Lung (tissue), 12 donors: Measurements from ENCODE around the gene CDK5RAP2. TPM values are rescaled to one million over a fixed set of nuclear protein-coding genes. Genes with fewer than 3 reads are reported as not detected.

Experiments
- ATAC-seq: fragments of 200-7000 bp; cut with Tn5 transposase; one replicate; pipeline ENCODE4 v1.9.1; 2020; ENCODE audit warnings: moderate number of reproducible peaks; ENCODE audit not compliant: insufficient read depth, low FRiP score
- DNase-seq, 3 donors: peaks; one replicate each; pipeline ENCODE4 v3.0.0-alpha.2; 2013 to 2017
- H3K27ac ChIP-seq, 2 donors: one replicate each; pipeline ENCODE4 v1.5.1; 2013; ENCODE audit warnings: mild to moderate bottlenecking in 2 of 2, moderate library complexity in 2 of 2, control low read depth in 1 of 2, inconsistent platforms in 1 of 2, low read depth in 1 of 2, low read length in 1 of 2
- H3K27me3 ChIP-seq, 3 donors: one replicate each; pipeline ENCODE4 v1.5.1; 2013; ENCODE audit warnings: low read length in 2 of 3; ENCODE audit not compliant: control insufficient read depth in 3 of 3, insufficient read depth in 3 of 3
- H3K36me3 ChIP-seq, 4 donors: one replicate each; pipeline ENCODE4 v1.5.1; 2013; ENCODE audit warnings: low read length in 4 of 4, mild to moderate bottlenecking in 1 of 4, moderate library complexity in 1 of 4; ENCODE audit not compliant: control insufficient read depth in 4 of 4, insufficient read depth in 4 of 4
- H3K4me1 ChIP-seq, 5 donors: one replicate each; pipeline ENCODE4 v1.5.1; 2013; ENCODE audit warnings: low read length in 5 of 5, mild to moderate bottlenecking in 2 of 5, moderate library complexity in 1 of 5; ENCODE audit not compliant: control insufficient read depth in 5 of 5, insufficient read depth in 5 of 5
- H3K4me3 ChIP-seq: one replicate; pipeline ENCODE4 v1.5.1; 2013; ENCODE audit warnings: mild to moderate bottlenecking, control low read depth, moderate library complexity
- H3K9ac ChIP-seq, 2 donors: one replicate each; pipeline ENCODE4 v1.5.1; 2013; ENCODE audit warnings: low read length in 2 of 2, control low read depth in 1 of 2; ENCODE audit not compliant: insufficient read depth in 1 of 2
- H3K9me3 ChIP-seq, 4 donors: one replicate each; pipeline ENCODE4 v1.5.1; 2013; ENCODE audit warnings: low read length in 3 of 4, mild to moderate bottlenecking in 1 of 4, moderate library complexity in 1 of 4; ENCODE audit not compliant: control insufficient read depth in 4 of 4, insufficient read depth in 3 of 4
- CTCF ChIP-seq: IDR thresholded peaks from 2 replicates; pipeline ENCODE4 v1.5.1; 2012; ENCODE audit warnings: mild to moderate bottlenecking; ENCODE audit errors: control extremely low read depth, extremely low read depth
- WGBS, 2 donors: extraction: QIAGEN DNeasy Blood & Tissue Kit; methylation state at CpG; one replicate each; pipeline ENCODE4 v1.1.7; 2013; 5-methylcytosine and 5-hydroxymethylcytosine counted together
- polyA plus RNA-seq, 2 donors: library from polyadenylated mRNA; stranded (reverse); fragments of 200-250 nt; gene quantifications; one replicate each; pipeline ENCODE4 v1.2.1, GENCODE V29; 2013
- total RNA-seq, 2 donors: library from RNA; depleted of rRNA in 1 of 2; stranded (reverse); fragments of >200 nt in 1 of 2; gene quantifications; one replicate each; pipeline ENCODE4 v1.2.1, GENCODE V29; 2014 to 2021
- donor health status: control.
- donor health status: control.
- donor health status: Bipolar disorder and iron deficiency.
- donor health status: healthy.
- donor health status: DM: yes; HTN: yes; CAD: no.

Gene CDK5RAP2
- total and polyA plus RNA-seq, 4 donors, result 25.6 to 65.7 (median 35.9) TPM

DNA sequence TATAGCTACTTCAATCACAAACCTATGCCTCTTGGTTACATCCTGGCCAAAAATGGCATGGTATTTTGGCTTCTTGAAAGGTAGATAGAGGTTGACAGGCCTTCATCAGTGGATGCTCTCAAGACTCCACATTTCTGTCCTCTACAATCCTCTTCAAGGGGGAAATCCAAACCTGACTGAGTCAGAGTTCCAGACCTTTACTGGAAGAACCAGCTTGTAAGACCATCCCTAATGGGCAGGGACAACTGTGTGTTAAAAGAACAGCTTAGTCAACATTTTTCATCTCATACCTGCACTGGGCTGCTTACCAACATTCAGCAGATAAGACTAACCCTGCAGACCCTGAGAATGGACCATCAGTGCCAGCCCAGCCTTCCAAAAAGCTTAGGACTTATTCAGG is 155.7 kb downstream of the CDK5RAP2 start:
- H3K4me1 ChIP-seq, result no peaks in the 10 kb centered on the region
- H3K9me3 ChIP-seq, result no peaks in the 10 kb centered on the region
- H3K27ac ChIP-seq, result no peak overlapping the region
- ATAC-seq (no peak), DNase-seq (no peak)
- no peak overlapping the region for H3K9ac ChIP-seq
- H3K4me3 ChIP-seq, result no peak overlapping the region
- peaks cover 2 to 16% (median 8%) of the 10 kb centered on the region in 4 donors for H3K36me3 ChIP-seq
- TF ChIP-seq CTCF, result no peak
- no peaks in the 10 kb centered on the region for H3K27me3 ChIP-seq

GRCh38 chr9:120423812-120424211 is 156.2 kb downstream of the CDK5RAP2 start:
- no peaks in the 10 kb centered on the region for H3K4me1 ChIP-seq
- no peak for DNase-seq
- ATAC-seq, result no peak
- no peaks in the 10 kb centered on the region for H3K9me3 ChIP-seq
- no peak for TF ChIP-seq CTCF
- H3K36me3 ChIP-seq, result peaks cover 2 to 16% (median 10%) of the 10 kb centered on the region in 4 donors
- 93 to 94% methylated on average over 3 of the region's 3 CpGs for WGBS, 2 donors
- no peaks in the 10 kb centered on the region for H3K27me3 ChIP-seq
- no peak overlapping the region for H3K27ac ChIP-seq
- no peak overlapping the region for H3K4me3 ChIP-seq
- no peak overlapping the region for H3K9ac ChIP-seq

GRCh38 chr9:120421977-120422376 is 158.0 kb downstream of the CDK5RAP2 start:
- Histone ChIP-seq H3K4me1 (peaks cover 0 to under 1% (median 0%) of the 10 kb centered on the region in 5 donors), H3K9me3 (no peaks in the 10 kb centered on the region), H3K9ac (no peak overlapping the region), H3K27ac (no peak overlapping the region), H3K4me3 (no peak overlapping the region), H3K36me3 (peaks cover 5 to 23% (median 17%) of the 10 kb centered on the region in 4 donors), H3K27me3 (no peaks in the 10 kb centered on the region)
- ATAC-seq, result no peak
- WGBS, 2 donors, result 94% methylated on average over 3 of the region's 3 CpGs
- TF ChIP-seq CTCF, result no peak
- no peak for DNase-seq

GRCh38 chr9:120418315-120418714 is 161.7 kb downstream of the CDK5RAP2 start:
- DNase-seq (no peak), ATAC-seq (no peak)
- WGBS, 2 donors, result 76 to 89% methylated on average over 4 of the region's 4 CpGs
- Histone ChIP-seq H3K36me3 (peaks cover 3 to 18% (median 15%) of the 10 kb centered on the region in 4 donors), H3K4me3 (no peak overlapping the region), H3K9me3 (no peaks in the 10 kb centered on the region), H3K27ac (no peak overlapping the region), H3K4me1 (peaks cover 0 to 1% (median 0%) of the 10 kb centered on the region in 5 donors), H3K9ac (no peak overlapping the region), H3K27me3 (no peaks in the 10 kb centered on the region)
- no peak for TF ChIP-seq CTCF
